GM13977 (cell line): ENCODE measurements around the gene VPS37C.

ENCODE experiments used
- DNase-seq: peaks from one replicate; pipeline ENCODE4 v3.0.0; 2012; ENCODE audit warnings: low spot score
- in situ Hi-C: fragments of 300-500 bp; cut with MboI; formaldehyde crosslinking; loops from one replicate; pipeline ENCODE4 v1.12.0; 2022; ENCODE audit warnings: low sequenced_read_pairs, low pct_unique_long_range_greater_than_20kb, mixed read lengths, inconsistent platforms; ENCODE audit not compliant: unreplicated experiment
- TF ChIP-seq, protein P1 (sequence below): IDR thresholded peaks from 2 replicates; pipeline ENCODE4 v1.5.1; 2012; ENCODE audit warnings: mild to moderate bottlenecking, control low read depth; ENCODE audit not compliant: insufficient read depth; ENCODE audit errors: extremely low read depth, missing control alignments

The VPS37C gene

DNA sequence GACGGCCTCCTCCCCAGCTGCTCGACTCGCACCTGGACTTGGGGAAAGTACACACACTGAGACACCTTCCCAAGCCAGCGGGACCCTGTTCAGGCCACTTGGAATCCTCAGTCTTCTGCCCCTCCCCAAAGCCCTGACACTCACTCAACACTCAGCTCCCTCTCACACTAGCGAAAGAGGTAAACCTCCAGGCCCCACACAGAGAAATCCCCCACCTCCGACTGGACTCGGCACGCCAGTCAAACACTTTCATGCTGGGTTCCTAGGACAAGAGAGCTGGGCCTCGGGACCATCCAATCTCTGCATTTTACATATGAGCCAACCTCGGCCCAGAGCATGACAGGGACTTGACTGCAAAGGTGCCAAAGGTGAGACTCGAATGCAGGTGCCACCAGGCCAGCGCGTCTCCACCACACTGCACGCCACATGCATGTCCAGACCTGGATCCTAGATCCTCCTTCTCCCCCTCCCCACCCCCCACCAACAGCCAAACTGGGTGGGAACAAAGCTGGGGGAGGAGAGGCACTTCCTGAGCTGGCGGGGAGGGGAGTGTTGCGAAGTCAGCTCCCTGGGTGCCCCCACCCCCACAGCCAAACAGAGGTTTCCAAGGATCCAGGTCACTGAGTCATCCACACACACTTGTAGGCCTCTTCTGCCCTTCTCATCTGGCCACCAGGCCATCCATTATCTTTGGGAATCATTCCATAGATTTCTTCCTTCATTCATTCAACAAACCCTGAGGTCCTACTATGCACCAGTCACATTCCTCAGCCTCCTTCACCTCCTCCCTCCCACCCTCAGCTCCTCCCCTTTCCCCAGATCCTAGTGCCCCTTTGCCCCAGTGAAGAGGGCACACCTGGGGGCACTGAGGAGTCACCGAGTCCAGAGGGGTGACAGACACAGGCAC lies 69.6 kb downstream of the VPS37C start:
- TF ChIP-seq, protein P1, sequence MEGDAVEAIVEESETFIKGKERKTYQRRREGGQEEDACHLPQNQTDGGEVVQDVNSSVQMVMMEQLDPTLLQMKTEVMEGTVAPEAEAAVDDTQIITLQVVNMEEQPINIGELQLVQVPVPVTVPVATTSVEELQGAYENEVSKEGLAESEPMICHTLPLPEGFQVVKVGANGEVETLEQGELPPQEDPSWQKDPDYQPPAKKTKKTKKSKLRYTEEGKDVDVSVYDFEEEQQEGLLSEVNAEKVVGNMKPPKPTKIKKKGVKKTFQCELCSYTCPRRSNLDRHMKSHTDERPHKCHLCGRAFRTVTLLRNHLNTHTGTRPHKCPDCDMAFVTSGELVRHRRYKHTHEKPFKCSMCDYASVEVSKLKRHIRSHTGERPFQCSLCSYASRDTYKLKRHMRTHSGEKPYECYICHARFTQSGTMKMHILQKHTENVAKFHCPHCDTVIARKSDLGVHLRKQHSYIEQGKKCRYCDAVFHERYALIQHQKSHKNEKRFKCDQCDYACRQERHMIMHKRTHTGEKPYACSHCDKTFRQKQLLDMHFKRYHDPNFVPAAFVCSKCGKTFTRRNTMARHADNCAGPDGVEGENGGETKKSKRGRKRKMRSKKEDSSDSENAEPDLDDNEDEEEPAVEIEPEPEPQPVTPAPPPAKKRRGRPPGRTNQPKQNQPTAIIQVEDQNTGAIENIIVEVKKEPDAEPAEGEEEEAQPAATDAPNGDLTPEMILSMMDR, result no peak
- in situ Hi-C loops, result no loop called here

DNA sequence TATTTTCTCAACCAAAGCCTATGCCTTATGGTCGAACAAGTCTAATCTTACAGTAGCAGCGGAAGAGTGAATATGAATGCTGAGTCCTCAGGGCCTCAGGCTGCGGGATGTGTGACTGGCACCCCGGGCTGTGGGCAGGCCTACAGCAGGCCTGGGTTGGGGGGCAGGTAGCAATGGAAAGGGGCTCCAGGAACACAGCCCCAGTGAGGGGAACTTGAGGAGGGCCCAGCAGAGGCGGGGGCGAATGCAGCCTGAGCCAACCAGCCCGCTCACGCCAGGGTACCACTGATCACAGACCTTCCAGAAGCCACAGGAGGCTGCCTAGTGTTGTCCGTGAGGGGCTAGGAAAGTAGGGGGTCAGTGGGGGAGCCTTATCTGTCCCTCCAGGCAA lies 70.2 kb downstream of the VPS37C start:
- DNase-seq, result no peak
- in situ Hi-C loops, result no loop called here
- TF ChIP-seq, protein P1, result no peak

More for the DNA sequence above, 69.6 kb downstream of the VPS37C start:
- DNase-seq, result peak; percentile 56

DNA sequence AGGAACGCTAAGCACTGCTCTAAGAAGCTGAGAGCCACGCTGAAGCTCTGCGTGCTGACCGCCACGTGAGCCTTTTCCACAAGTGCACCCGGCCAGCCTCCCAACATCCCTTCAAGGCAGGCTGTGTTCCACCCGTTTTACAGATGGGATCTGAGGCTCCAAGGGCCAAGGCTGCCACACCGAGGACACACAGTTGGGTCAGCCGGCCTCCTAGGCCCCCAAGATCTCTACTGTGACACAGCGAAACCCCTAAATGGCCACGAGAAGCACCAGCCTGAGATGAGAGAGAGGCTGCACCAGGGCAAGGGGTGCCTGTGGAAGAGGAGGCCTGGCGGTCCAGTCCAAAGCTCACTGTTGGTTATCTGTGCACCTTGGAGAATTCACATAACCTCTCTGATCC lies 70.7 kb downstream of the VPS37C start:
- TF ChIP-seq, protein P1, result no peak
- no peak for DNase-seq
- in situ Hi-C loops, result no loop called here

DNA sequence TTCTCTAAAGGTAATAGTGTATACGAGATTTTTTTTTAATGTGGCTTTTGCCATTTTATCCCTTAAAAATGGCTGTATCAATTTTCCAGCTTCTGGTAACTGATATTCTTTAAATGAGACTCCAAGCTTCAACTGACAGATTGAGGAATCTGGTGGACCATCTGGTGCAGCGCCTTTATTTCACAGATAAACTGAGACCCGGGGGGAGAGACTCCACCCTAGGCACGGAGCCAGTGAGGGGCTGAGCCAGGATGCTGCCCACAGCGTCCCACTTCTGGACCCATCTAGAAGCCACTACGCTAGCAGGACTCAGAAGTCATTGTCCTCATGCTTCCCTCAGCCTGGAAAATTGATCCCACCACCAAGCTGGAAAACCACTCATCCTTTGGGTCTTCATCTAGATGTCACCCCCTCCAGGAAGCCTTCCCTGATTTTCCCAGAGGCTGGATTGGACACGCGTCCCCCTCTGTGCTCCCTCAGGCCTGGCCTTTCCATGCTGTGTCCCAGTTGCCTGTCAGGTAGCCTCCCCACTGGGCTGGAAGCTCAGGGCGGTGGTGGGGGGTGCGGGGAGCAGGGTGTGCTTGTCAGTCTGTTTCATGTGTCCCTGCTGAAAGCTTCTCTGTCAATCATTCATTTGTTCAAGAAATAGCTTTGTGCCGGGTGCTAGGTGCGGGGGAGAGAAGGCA lies 71.3 kb downstream of the VPS37C start:
- TF ChIP-seq, protein P1, result no peak
- no peak for DNase-seq
- in situ Hi-C loops, result no loop called here

DNA sequence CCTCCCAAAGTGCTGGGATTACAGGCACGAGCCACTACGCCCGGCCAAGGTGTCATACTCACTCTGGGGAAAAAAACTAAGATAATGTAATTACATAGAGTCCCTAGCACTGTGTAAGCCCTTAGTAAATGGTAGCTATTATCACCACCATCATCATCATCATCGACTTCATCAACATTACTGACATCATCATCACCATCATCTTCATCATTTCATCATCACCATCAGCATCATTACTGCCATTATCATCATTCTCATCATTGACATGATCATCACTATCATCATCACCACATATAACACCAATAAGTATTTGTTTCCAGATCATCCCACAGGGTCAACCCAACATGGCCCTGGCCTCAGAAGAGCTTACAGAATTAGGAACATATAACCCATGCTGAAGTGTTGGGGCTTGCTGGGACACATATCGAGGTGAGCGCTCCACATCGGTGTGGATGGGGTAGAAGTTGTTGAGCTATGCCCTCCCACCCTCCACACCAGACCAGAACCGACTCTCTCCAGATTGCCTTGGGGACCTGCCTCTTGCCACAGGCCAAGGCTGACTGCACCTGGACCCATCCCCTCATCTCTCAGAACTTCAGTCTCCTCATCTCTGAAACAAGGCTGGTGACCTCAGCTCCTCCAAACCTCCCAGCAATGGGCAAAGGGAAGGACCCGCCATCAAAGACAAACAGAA lies 73.7 kb downstream of the VPS37C start:
- in situ Hi-C loops, result no loop called here
- TF ChIP-seq, protein P1, result no peak
- DNase-seq, result no peak

DNA sequence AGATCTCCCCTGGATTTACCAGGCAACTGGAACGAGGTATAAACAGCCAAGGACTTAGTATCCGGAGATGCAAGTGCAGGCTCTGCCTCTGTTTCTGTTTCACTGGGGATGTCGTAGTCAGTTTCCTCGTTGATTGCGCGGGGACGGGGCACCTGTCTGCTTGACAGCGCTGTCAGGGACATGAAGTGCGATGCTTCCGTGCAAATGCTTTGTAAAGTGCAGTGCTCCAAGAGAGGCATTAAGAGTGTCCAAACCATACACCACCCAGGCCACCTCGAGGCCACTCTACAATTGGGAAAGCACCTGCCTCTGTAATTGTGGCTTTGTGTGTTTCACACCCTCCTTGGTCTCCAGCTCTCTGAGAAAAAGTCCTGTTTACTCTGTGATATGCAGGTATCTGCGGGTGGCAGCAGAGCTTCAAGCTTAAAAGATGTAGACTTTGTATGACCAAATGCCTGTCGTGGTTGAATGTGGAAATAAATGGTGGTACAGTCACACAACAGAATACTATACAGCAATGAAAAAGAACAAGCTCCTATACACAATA lies 77.6 kb downstream of the VPS37C start:
- in situ Hi-C loops, result no loop called here
- TF ChIP-seq, protein P1, result peak; percentile 39
- DNase-seq, result peak; percentile 61
